ENCODE measurements around the gene PCSK5. TPM values are rescaled to one million over a fixed set of nuclear protein-coding genes. Genes with fewer than 3 reads are reported as not detected.

PCSK5 gene
- total and polyA plus RNA-seq, 2 donors (not counting 3 experiments of a cell fraction or from before 2014, with no cell fraction given): 2.6 to 4.8 TPM

DNA sequence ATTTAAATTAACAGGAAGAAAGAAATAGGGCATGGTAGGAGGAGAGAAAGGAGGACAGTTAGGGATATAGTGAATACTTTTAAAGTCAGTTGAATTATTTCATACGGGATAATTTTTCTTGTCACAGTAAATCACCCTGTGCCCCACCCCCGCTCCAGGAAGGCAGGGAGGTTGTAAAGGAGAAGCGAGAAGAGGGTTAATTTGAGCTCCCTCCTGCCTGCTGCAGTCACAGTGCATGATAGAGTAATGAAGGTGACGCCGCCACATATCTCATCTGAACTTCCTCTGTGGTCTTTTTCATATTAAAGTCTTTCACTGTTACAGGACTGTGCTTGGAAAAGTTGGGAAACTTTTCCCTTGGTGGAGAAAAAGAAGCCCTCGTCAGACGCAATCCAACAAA lies 896 bp upstream of the PCSK5 start:
- POLR2A ChIA-PET: no interaction called here
- CTCF ChIA-PET: interaction anchor here (1.0 to 2.3 kb wide), 3 partner anchors 23 to 405 kb away, joined by 3 to 16 read pairs (median 3); no protein-coding TSS in a partner anchor
- intact Hi-C loops (cut with micrococcal nuclease) (no loop called here), dilution Hi-C loops (cut with MboI; ENCODE audit: extremely low pct_ligation_motif_present, low sequenced_read_pairs) (no loop called here)
- H3K4me1 ChIP-seq (ENCODE audit: control insufficient read depth, extremely low read depth, insufficient read depth, low read length): peaks cover 18% of the 10 kb centered on the region
- peaks cover 0 to 6% of the 10 kb centered on the region in 2 experiments for H3K27me3 ChIP-seq (ENCODE audit: control insufficient read depth in 2 of 2, insufficient read depth in 2 of 2, low read length in 2 of 2)
- H4K20me1 ChIP-seq (replicated peaks; ENCODE audit: control insufficient read depth, extremely low read depth, insufficient read depth, low read length): no peaks in the 10 kb centered on the region
- no peak for DNase-seq (ENCODE audit: low read depth, low spot score)
- no peaks in the 10 kb centered on the region for H3K9me1 ChIP-seq (replicated peaks; ENCODE audit: control insufficient read depth, extremely low read depth, insufficient read depth, low read length)
- no TSS peak for BruUV-seq (replicated peaks)
- FAIRE-seq: no peak
- H3K27ac ChIP-seq (ENCODE audit: insufficient read depth, low read depth, low read length): peak overlapping the region; percentile 39
- no peak for TF ChIP-seq MYC (IDR thresholded peaks at IDR 0.05; ENCODE audit: low read depth, low read length)
- TF ChIP-seq EZH2 (IDR thresholded peaks at IDR 0.05; ENCODE audit: borderline replicate concordance, low read depth, low read length, severe bottlenecking): no peak
- no peak for TF ChIP-seq POLR2AphosphoS5 (IDR thresholded peaks at IDR 0.05; ENCODE audit: insufficient read depth, low read depth, low read length)
- TF ChIP-seq GATA2 (IDR thresholded peaks at IDR 0.05; ENCODE audit: insufficient read depth, insufficient read length, low read depth, low read length): no peak
- TF ChIP-seq, protein P1, sequence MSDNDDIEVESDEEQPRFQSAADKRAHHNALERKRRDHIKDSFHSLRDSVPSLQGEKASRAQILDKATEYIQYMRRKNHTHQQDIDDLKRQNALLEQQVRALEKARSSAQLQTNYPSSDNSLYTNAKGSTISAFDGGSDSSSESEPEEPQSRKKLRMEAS (IDR thresholded peaks at IDR 0.05; ENCODE audit: insufficient read depth, insufficient read length): no peak
- TF ChIP-seq, protein P2, sequence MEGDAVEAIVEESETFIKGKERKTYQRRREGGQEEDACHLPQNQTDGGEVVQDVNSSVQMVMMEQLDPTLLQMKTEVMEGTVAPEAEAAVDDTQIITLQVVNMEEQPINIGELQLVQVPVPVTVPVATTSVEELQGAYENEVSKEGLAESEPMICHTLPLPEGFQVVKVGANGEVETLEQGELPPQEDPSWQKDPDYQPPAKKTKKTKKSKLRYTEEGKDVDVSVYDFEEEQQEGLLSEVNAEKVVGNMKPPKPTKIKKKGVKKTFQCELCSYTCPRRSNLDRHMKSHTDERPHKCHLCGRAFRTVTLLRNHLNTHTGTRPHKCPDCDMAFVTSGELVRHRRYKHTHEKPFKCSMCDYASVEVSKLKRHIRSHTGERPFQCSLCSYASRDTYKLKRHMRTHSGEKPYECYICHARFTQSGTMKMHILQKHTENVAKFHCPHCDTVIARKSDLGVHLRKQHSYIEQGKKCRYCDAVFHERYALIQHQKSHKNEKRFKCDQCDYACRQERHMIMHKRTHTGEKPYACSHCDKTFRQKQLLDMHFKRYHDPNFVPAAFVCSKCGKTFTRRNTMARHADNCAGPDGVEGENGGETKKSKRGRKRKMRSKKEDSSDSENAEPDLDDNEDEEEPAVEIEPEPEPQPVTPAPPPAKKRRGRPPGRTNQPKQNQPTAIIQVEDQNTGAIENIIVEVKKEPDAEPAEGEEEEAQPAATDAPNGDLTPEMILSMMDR (IDR thresholded peaks at IDR 0.05; ENCODE audit: extremely low read depth in 1 of 2, insufficient read depth in 1 of 2, low read depth in 1 of 2, low read length in 2 of 2): no peak
- no peak for TF ChIP-seq POLR2A (IDR thresholded peaks at IDR 0.05; ENCODE audit: low read depth, low read length)
- no peak for TF ChIP-seq FOS (IDR thresholded peaks at IDR 0.05; ENCODE audit: borderline replicate concordance, insufficient read depth, low read length)
- no peak for TF ChIP-seq JUN (IDR thresholded peaks at IDR 0.05; ENCODE audit: borderline replicate concordance, insufficient read depth, insufficient read length, low read depth)
- peak overlapping the region; percentile 79 for H3K9ac ChIP-seq (replicated peaks; ENCODE audit: extremely low read depth, insufficient read depth, low read length)
- no peaks in the 10 kb centered on the region for H3K36me3 ChIP-seq (ENCODE audit: control insufficient read depth in 2 of 2, extremely low read depth in 1 of 2, insufficient read depth in 2 of 2, low read length in 2 of 2)
- peak overlapping the region; percentile 66 to 90 (median 87) for H3K4me3 ChIP-seq (replicated peaks in 1 of 3; ENCODE audit: insufficient read depth in 1 of 3, low read depth in 1 of 3, low read length in 3 of 3)
- H3K79me2 ChIP-seq (ENCODE audit: control insufficient read depth, insufficient read depth, low read length): no peaks in the 10 kb centered on the region
- peak overlapping the region; percentile 75 for H3K4me2 ChIP-seq (ENCODE audit: insufficient read depth, low read length)
- peak overlapping the region; percentile 95 for H2AFZ ChIP-seq (ENCODE audit: low read depth, low read length)
- H3K9me3 ChIP-seq (replicated peaks; ENCODE audit: control insufficient read depth, insufficient read depth, low read length): no peaks in the 10 kb centered on the region
